ENCODE data around the gene SH2D3A.
"Not testable (repeated sequence)": the region's sequence is repeated elsewhere in the genome, so short reads cannot be mapped to it uniquely, and the experiment has no call there.

The SH2D3A gene

GRCh38 chr19:6767357-6768235 lies at the start of gene SH2D3A:
Gene SH2D3A (minus strand): TSS chr19:6767435. CDS start chr19:6763748, 3,687 bp downstream.
- DNase-seq (ENCODE audit: low spot score): peak; percentile 22

- DNase-seq (ENCODE audit: low spot score): no peak
Measured at GRCh38 chr19:6813659-6814058, 46.4 kb upstream of the SH2D3A start.

GRCh38 chr19:6812612-6813011 lies 45.4 kb upstream of the SH2D3A start:
- no peak for DNase-seq (ENCODE audit: low spot score)

- DNase-seq (ENCODE audit: low spot score): peak; percentile 32
Measured at GRCh38 chr19:6811906-6812305, 44.7 kb upstream of the SH2D3A start.

- no peak for DNase-seq (ENCODE audit: low spot score)
Measured at GRCh38 chr19:6811378-6811777, 44.1 kb upstream of the SH2D3A start.

GRCh38 chr19:6809262-6809661 lies 42.0 kb upstream of the SH2D3A start:
- no peak for DNase-seq (ENCODE audit: low spot score)

GRCh38 chr19:6808494-6808893 lies 41.3 kb upstream of the SH2D3A start:
- DNase-seq (ENCODE audit: low spot score): no peak

GRCh38 chr19:6807291-6807690 lies 40.1 kb upstream of the SH2D3A start:
- no peak for DNase-seq (ENCODE audit: low spot score)

- no peak for DNase-seq (ENCODE audit: low spot score)
Measured at GRCh38 chr19:6806488-6806887, 39.3 kb upstream of the SH2D3A start.

- peak; percentile 11 for DNase-seq (ENCODE audit: low spot score)
Measured at GRCh38 chr19:6803036-6803404, 35.8 kb upstream of the SH2D3A start.

GRCh38 chr19:6802336-6803035 lies 35.3 kb upstream of the SH2D3A start:
- DNase-seq (ENCODE audit: low spot score): peak; percentile 61

- peak; percentile 64 for DNase-seq (ENCODE audit: low spot score)
Measured at GRCh38 chr19:6801485-6802086, 34.4 kb upstream of the SH2D3A start.

- no peak for DNase-seq (ENCODE audit: low spot score)
Measured at GRCh38 chr19:6800991-6801484, 33.8 kb upstream of the SH2D3A start.

GRCh38 chr19:6800160-6800790 lies 33.0 kb upstream of the SH2D3A start:
- not testable (repeated sequence) for DNase-seq (ENCODE audit: low spot score)

- no peak for DNase-seq (ENCODE audit: low spot score)
Measured at GRCh38 chr19:6797646-6798045, 30.4 kb upstream of the SH2D3A start.

GRCh38 chr19:6796278-6796677 lies 29.0 kb upstream of the SH2D3A start:
- no peak for DNase-seq (ENCODE audit: low spot score)

GRCh38 chr19:6794686-6795431 lies 27.6 kb upstream of the SH2D3A start:
- DNase-seq (ENCODE audit: low spot score): no peak

- no peak for DNase-seq (ENCODE audit: low spot score)
Measured at GRCh38 chr19:6793973-6794372, 26.7 kb upstream of the SH2D3A start.

- no peak for DNase-seq (ENCODE audit: low spot score)
Measured at GRCh38 chr19:6793411-6793810, 26.2 kb upstream of the SH2D3A start.

- no peak for DNase-seq (ENCODE audit: low spot score)
Measured at GRCh38 chr19:6791237-6791636, 24.0 kb upstream of the SH2D3A start.

Data from Ammon's horn (tissue), 1 donor.